Testis (tissue), 3 donors: ENCODE data around the gene MAGEB5. TPM values are rescaled to one million over a fixed set of nuclear protein-coding genes. Genes with fewer than 3 reads are reported as not detected.

Source experiments
- DNase-seq: peaks from one replicate; pipeline ENCODE4 v3.0.0-alpha.2; 2019
- H3K27ac ChIP-seq, 2 donors: fragments of 200-600 bp; sonication (generic); one replicate each; pipeline ENCODE4 v1.5.1; 2019
- H3K27me3 ChIP-seq: fragments of 200-600 bp; sonication (generic); one replicate; pipeline ENCODE4 v1.5.1; 2019
- H3K36me3 ChIP-seq: fragments of 200-600 bp; sonication (generic); one replicate; pipeline ENCODE4 v1.5.1; 2017; ENCODE audit warnings: low read depth; ENCODE audit errors: missing control alignments
- H3K4me1 ChIP-seq: fragments of 200-600 bp; sonication (generic); one replicate; pipeline ENCODE4 v1.5.1; 2019
- H3K4me3 ChIP-seq, 2 donors: fragments of 200-600 bp; sonication (generic); one replicate each; pipeline ENCODE4 v1.5.1; 2017 to 2019
- H3K9me3 ChIP-seq: fragments of 200-600 bp; sonication (generic); one replicate; pipeline ENCODE4 v1.5.1; 2017
- CTCF ChIP-seq, 3 experiments: fragments of 450-650 bp in 2 of 3; fragments of 200-600 bp in 1 of 3; sonication (generic) in 1 of 3; IDR thresholded peaks; one replicate each; pipeline ENCODE4 v1.5.1; 2016 to 2019; ENCODE audit warnings: antibody characterized with exemption in 3 of 3, mild to moderate bottlenecking in 2 of 3, moderate library complexity in 1 of 3
- POLR2A ChIP-seq: fragments of 450-650 bp; IDR thresholded peaks from one replicate; pipeline ENCODE4 v1.6.1; 2017; ENCODE audit warnings: antibody characterized with exemption, mild to moderate bottlenecking, moderate library complexity
- WGBS, 2 donors: methylation state at CpG; one replicate each; pipeline ENCODE4 v1.1.5; 2018; 5-methylcytosine and 5-hydroxymethylcytosine counted together
- intact Hi-C: fragments of 100-400 bp; cut with DNase I; formaldehyde crosslinking; loops from one replicate; pipeline ENCODE4 v1.15.1; 2023; ENCODE audit warnings: low total_unique reads
- polyA plus RNA-seq: library from polyadenylated mRNA; stranded (reverse); fragments of 350-450 nt; fragmentation: Illumina TruSeq; extraction: RNeasy Lipid Tissue Mini Kit (QIAGEN cat#74804); gene quantifications from one replicate; pipeline ENCODE4 v1.2.3, GENCODE V29; 2014; ENCODE audit warnings: low read depth, low replicate concordance; ENCODE audit not compliant: insufficient read depth
- total RNA-seq, 2 donors: library from RNA; depleted of rRNA; stranded (reverse); fragments of >200 nt; gene quantifications; one replicate each; pipeline ENCODE4 v1.2.3, GENCODE V29; 2016

The MAGEB5 gene
- total and polyA plus RNA-seq, 3 donors from 2014 or later: 0.47 to 1.2 TPM; not detected in 1

- no peaks in the 10 kb centered on the region for H3K4me1 ChIP-seq
- 54 to 75% methylated on average over 3 to 7 of the region's 7 CpGs for WGBS, 2 donors
- H3K27ac ChIP-seq: no peak overlapping the region
- no peaks in the 10 kb centered on the region for H3K9me3 ChIP-seq
- TF ChIP-seq CTCF (IDR thresholded peaks at IDR 0.05) (no peak), POLR2A (no peak)
- no peak overlapping the region for H3K4me3 ChIP-seq
- no peak for DNase-seq
- no peaks in the 10 kb centered on the region for H3K36me3 ChIP-seq
- intact Hi-C loops: no loop called here
- no peaks in the 10 kb centered on the region for H3K27me3 ChIP-seq
Measured at GRCh38 chrX:26219351-26219750, 3.4 kb downstream of the MAGEB5 start.

- DNase-seq: no peak
- no peaks in the 10 kb centered on the region for H3K4me1 ChIP-seq
- no peak overlapping the region for H3K4me3 ChIP-seq
- no peak for TF ChIP-seq POLR2A
- TF ChIP-seq CTCF (IDR thresholded peaks at IDR 0.05): no peak
- no peaks in the 10 kb centered on the region for H3K27me3 ChIP-seq
- no peaks in the 10 kb centered on the region for H3K9me3 ChIP-seq
- H3K36me3 ChIP-seq: no peaks in the 10 kb centered on the region
- WGBS, 2 donors: 38 to 61% methylated on average over 1 of the region's 1 CpG
- intact Hi-C loops: no loop called here
- H3K27ac ChIP-seq: no peak overlapping the region
Measured at GRCh38 chrX:26234177-26234576, 18.2 kb downstream of the MAGEB5 start.

DNA sequence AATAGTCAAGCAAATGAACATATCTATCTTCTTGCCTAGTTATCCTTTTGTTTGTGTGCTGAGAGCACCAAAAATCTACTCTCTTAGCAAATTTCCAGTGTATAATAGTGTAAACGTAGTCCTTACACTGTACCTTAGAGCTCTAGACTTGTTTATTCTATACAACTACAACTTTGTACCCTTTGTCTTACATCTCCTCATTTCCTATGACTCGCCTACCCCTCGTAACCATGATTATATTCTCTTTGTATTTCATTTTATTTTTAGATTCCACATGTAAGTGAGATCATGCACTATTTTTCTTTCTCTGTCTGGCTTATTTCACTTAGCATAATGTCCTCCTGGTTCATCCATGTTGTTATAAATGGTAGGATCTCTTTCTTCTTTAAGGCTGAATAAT is 37.6 kb downstream of the MAGEB5 start:
- H3K27me3 ChIP-seq: no peaks in the 10 kb centered on the region

GRCh38 chrX:26254436-26254835 is 38.5 kb downstream of the MAGEB5 start:
- no peaks in the 10 kb centered on the region for H3K27me3 ChIP-seq
- no peak overlapping the region for H3K4me3 ChIP-seq
- H3K4me1 ChIP-seq: no peaks in the 10 kb centered on the region
- no peak for DNase-seq
- no peak overlapping the region for H3K27ac ChIP-seq
- no peaks in the 10 kb centered on the region for H3K9me3 ChIP-seq
- 42 to 79% methylated on average over 3 to 9 of the region's 9 CpGs for WGBS, 2 donors
- H3K36me3 ChIP-seq: no peaks in the 10 kb centered on the region
- intact Hi-C loops: no loop called here
- TF ChIP-seq CTCF (IDR thresholded peaks at IDR 0.05) (no peak), POLR2A (no peak)

More for the DNA sequence above, 37.6 kb downstream of the MAGEB5 start:
- DNase-seq: no peak
- H3K4me3 ChIP-seq: no peak overlapping the region
- H3K9me3 ChIP-seq: no peaks in the 10 kb centered on the region
- H3K36me3 ChIP-seq: no peaks in the 10 kb centered on the region
- H3K4me1 ChIP-seq: no peaks in the 10 kb centered on the region
- H3K27ac ChIP-seq: no peak overlapping the region
- 92% methylated on average over 3 of the region's 3 CpGs for whole genome bisulfite sequencing, 2 donors
- no peak for TF ChIP-seq POLR2A
- TF ChIP-seq CTCF (IDR thresholded peaks at IDR 0.05): no peak
- intact Hi-C loops: no loop called here

DNA sequence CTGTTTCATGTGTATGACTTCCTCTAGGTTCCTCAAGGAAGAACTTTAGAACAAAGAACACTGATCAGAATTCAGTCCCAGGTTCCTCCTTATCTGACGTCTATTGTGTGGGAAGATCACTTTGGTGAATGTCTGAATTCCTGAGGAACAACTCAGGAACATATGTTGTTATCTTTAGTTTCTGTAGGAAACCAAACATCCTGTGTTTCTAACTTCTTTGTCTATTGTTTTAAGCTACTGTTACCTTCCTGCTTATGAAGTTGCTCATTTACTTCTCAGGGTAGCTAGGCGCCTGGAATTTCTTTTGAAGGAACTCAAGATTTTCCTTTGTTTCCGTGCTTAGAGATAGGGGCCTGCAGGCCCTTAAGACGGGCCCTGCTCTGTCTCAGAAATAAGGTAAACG is 46.2 kb downstream of the MAGEB5 start:
- TF ChIP-seq CTCF (IDR thresholded peaks at IDR 0.05) (no peak), POLR2A (no peak)
- DNase-seq: no peak
- no peak overlapping the region for H3K4me3 ChIP-seq
- no peak overlapping the region for H3K27ac ChIP-seq
- 51 to 53% methylated on average over 5 of the region's 5 CpGs for WGBS, 2 donors
- H3K9me3 ChIP-seq: no peaks in the 10 kb centered on the region
- no peaks in the 10 kb centered on the region for H3K27me3 ChIP-seq
- no peaks in the 10 kb centered on the region for H3K36me3 ChIP-seq
- intact Hi-C loops: no loop called here
- no peaks in the 10 kb centered on the region for H3K4me1 ChIP-seq

Other genes with a start within 250 kb of the MAGEB5 start
- under 1 TPM; 0.39 to 0.81 TPM for gene MAGEB18, start 77.8 kb upstream of the MAGEB5 start, total RNA-seq
- 1.8 TPM for gene MAGEB18, start 77.8 kb upstream of the MAGEB5 start, polyA plus RNA-seq
- gene MAGEB6B, start 55.6 kb upstream of the MAGEB5 start, total RNA-seq: under 1 TPM; 0.79 to 0.81 TPM
- 0.55 TPM for gene MAGEB6B, start 55.6 kb upstream of the MAGEB5 start, polyA plus RNA-seq
- gene MAGEB6, start 23.7 kb upstream of the MAGEB5 start, total RNA-seq: 1 to 10 TPM; 5.3 to 5.6 TPM
- 5.1 TPM for gene MAGEB6, start 23.7 kb upstream of the MAGEB5 start, polyA plus RNA-seq